NT2/D1 (cell line): ENCODE measurements around the gene PTPN9.
"Not testable (repeated sequence)": the region's sequence is repeated elsewhere in the genome, so short reads cannot be mapped to it uniquely, and the experiment has no call there.

Source experiments
- DNase-seq: peaks from one replicate; pipeline ENCODE4 v3.0.0-alpha.2; 2011; ENCODE audit warnings: low read depth, low spot score
- H3K27me3 ChIP-seq: 2 replicates; pipeline ENCODE4 v1.6.0; 2011; ENCODE audit warnings: mild to moderate bottlenecking; ENCODE audit not compliant: insufficient read length, insufficient read depth
- H3K36me3 ChIP-seq: 2 replicates; pipeline ENCODE4 v1.6.1; 2011; ENCODE audit warnings: mild to moderate bottlenecking, low read length, mixed read lengths; ENCODE audit not compliant: insufficient read depth, insufficient read length
- H3K4me1 ChIP-seq: 2 replicates; pipeline ENCODE4 v1.5.1; 2011; ENCODE audit not compliant: insufficient read depth, insufficient read length
- H3K4me3 ChIP-seq: 2 replicates; pipeline ENCODE4 v1.5.1; 2011; ENCODE audit warnings: low read depth; ENCODE audit not compliant: insufficient read length
- H3K9ac ChIP-seq: 2 replicates; pipeline ENCODE4 v1.6.0; 2011; ENCODE audit warnings: low read depth; ENCODE audit not compliant: insufficient read length
- H3K9me3 ChIP-seq: 2 replicates; pipeline ENCODE4 v1.5.1; 2011; ENCODE audit warnings: mild to moderate bottlenecking, low read length; ENCODE audit not compliant: insufficient read depth
- SUZ12 ChIP-seq: IDR thresholded peaks from 2 replicates; pipeline ENCODE4 v1.6.1; 2011; ENCODE audit not compliant: insufficient read length, insufficient read depth; ENCODE audit errors: extremely low read depth
- YY1 ChIP-seq: IDR thresholded peaks from 2 replicates; pipeline ENCODE4 v1.6.1; 2011; ENCODE audit not compliant: insufficient read length, insufficient read depth
- ZNF274 ChIP-seq: IDR thresholded peaks from 2 replicates; pipeline ENCODE4 v1.6.1; 2011; ENCODE audit warnings: mild to moderate bottlenecking, low read depth, low read length

PTPN9 gene

GRCh38 chr15:75578173-75578947 is 755 bp downstream of the PTPN9 start:
- peaks cover 5% of the 10 kb centered on the region for H3K4me1 ChIP-seq
- DNase-seq = no peak
- H3K27me3 ChIP-seq = no peaks in the 10 kb centered on the region
- TF ChIP-seq SUZ12 = no peak
- TF ChIP-seq ZNF274 = no peak
- TF ChIP-seq YY1 = no peak
- peaks cover 3% of the 10 kb centered on the region for H3K36me3 ChIP-seq
- no peaks in the 10 kb centered on the region for H3K9me3 ChIP-seq
- peak overlapping the region; percentile 93 for H3K9ac ChIP-seq
- H3K4me3 ChIP-seq = peak overlapping the region; percentile 91

DNA sequence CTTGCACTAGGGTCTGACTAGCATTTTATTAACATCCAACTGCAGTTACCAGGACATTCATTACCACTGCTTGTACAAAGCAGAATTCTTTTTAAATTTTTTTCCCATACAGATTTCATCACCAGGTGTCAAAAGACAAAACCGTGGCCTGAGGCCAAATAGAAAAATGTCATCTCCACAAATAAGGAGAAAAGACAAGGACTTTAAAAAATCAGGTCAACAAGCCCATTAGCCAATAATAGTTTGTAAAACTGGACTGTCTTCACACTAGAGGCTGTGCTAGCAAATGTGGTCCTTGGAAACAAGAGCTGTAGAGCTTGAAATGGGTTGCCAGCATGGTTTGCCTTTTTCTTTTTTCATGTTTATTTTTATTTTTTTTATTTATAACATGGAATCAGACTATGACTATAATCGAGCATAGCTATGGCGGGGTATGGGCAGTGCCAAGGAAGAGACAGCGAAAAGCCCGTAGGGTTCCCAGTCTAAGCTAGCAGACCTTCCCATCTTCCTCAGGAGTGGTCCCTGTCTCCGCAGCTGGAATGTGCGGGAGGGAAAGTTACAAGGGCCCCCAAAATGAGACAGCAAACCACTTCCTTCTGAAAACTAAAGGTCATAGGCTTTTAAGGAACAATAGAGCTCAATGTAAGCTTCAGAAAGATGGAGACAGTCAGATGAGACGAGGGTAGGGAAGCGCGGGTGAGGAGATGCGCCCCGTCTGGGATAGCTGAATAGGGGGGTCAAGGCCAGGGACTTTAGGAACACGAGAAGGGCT is 1.5 kb downstream of the PTPN9 start:
- Histone ChIP-seq H3K4me3 (peak overlapping the region; percentile 91), H3K9ac (peak overlapping the region; percentile 93), H3K4me1 (peaks cover 7% of the 10 kb centered on the region), H3K9me3 (no peaks in the 10 kb centered on the region), H3K27me3 (no peaks in the 10 kb centered on the region), H3K36me3 (peaks cover 3% of the 10 kb centered on the region)
- DNase-seq = no peak
- no peak for TF ChIP-seq YY1
- no peak for TF ChIP-seq ZNF274
- no peak for TF ChIP-seq SUZ12

GRCh38 chr15:75573648-75574384 is 5.3 kb downstream of the PTPN9 start:
- H3K36me3 ChIP-seq = peaks cover 27% of the 10 kb centered on the region
- no peak overlapping the region for H3K9ac ChIP-seq
- no peak overlapping the region for H3K4me3 ChIP-seq
- H3K9me3 ChIP-seq = no peaks in the 10 kb centered on the region
- peaks cover 5% of the 10 kb centered on the region for H3K4me1 ChIP-seq
- DNase-seq = no peak
- H3K27me3 ChIP-seq = no peaks in the 10 kb centered on the region
- TF ChIP-seq YY1 (no peak), ZNF274 (no peak)

GRCh38 chr15:75570126-75570845 is 8.8 kb downstream of the PTPN9 start:
- Histone ChIP-seq H3K4me3 (no peak overlapping the region), H3K4me1 (peaks cover 5% of the 10 kb centered on the region), H3K27me3 (no peaks in the 10 kb centered on the region), H3K36me3 (peaks cover 23% of the 10 kb centered on the region), H3K9me3 (no peaks in the 10 kb centered on the region), H3K9ac (no peak overlapping the region)
- no peak for DNase-seq
- TF ChIP-seq SUZ12 = no peak
- TF ChIP-seq ZNF274 = no peak
- no peak for TF ChIP-seq YY1

DNA sequence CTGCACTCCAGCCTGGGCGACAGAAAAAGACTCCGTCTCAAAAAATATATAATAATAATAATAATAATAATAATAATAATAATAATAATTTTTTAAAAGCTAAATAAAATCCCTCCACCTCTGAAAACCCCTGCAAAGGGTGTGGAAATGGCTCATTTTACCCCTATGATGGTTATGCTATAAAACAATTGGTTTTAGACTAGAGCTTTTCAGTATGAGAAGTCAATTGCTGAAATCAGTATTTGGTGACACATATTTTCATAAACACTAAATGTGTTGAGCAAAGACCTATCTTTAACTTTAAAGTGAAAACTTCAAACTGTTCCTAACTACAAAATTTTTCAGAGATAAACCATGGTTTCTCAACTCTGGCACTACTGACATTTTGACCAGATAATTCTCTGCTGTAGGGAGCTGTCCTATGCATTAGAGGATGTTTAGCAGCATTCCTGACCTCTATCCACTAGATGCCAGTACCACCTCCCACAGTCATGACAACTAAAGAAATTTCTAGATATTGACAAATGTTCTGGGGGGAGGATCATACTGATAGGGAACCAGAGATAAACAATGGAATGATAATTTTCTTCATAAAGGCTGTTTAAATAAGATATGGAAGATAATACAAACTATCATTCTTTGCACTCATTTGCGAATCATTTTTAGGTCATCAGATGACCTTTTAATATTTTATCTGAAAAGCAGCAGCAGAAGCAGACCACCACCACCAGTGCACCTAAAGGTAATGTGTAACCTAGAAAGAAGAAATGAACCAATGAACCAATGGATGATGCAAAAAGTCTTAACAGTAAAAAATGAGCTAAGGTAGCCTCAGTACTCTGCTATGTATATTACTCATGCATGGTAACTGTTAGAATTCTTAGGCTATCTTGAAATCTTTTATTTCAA is 13.8 kb downstream of the PTPN9 start:
- H3K4me1 ChIP-seq = no peaks in the 10 kb centered on the region
- H3K36me3 ChIP-seq = peaks cover 7% of the 10 kb centered on the region
- no peak overlapping the region for H3K9ac ChIP-seq
- TF ChIP-seq ZNF274 (no peak), YY1 (no peak), SUZ12 (no peak)
- H3K9me3 ChIP-seq = no peaks in the 10 kb centered on the region
- H3K27me3 ChIP-seq = no peaks in the 10 kb centered on the region
- DNase-seq = no peak
- no peak overlapping the region for H3K4me3 ChIP-seq

GRCh38 chr15:75561888-75562287 is 17.2 kb downstream of the PTPN9 start:
- H3K4me3 ChIP-seq = no peak overlapping the region
- H3K9ac ChIP-seq = no peak overlapping the region
- H3K9me3 ChIP-seq = no peaks in the 10 kb centered on the region; the same call in 1 of the 2 replicates
- H3K36me3 ChIP-seq = peaks cover under 1% of the 10 kb centered on the region
- H3K27me3 ChIP-seq = no peaks in the 10 kb centered on the region
- TF ChIP-seq SUZ12 (no peak), YY1 (no peak), ZNF274 (no peak)
- no peaks in the 10 kb centered on the region for H3K4me1 ChIP-seq
- no peak for DNase-seq

- not testable (repeated sequence) for H3K4me3 ChIP-seq, H3K27me3 ChIP-seq, H3K9me3 ChIP-seq, H3K36me3 ChIP-seq, H3K9ac ChIP-seq, DNase-seq, H3K4me1 ChIP-seq
Measured at GRCh38 chr15:75559360-75559759, 19.8 kb downstream of the PTPN9 start.

DNA sequence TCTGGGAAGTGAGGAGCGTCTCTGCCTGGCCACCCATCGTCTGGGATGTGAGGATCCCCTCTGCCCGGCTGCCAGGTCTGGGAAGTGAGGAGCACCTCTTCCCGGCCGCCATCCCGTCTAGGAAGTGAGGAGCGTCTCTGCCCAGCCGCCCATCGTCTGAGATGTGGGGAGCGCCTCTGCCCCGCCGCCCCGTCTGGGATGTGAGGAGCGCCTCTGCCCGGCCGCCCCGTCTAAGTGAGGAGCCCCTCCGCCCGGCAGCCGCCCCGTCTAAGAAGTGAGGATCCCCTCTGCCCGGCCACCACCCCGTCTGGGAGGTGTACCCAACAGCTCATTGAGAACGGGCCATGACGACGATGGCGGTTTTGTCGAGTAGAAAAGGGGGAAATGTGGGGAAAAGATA is 20.2 kb downstream of the PTPN9 start:
- DNase-seq, H3K9ac ChIP-seq, H3K27me3 ChIP-seq, H3K4me1 ChIP-seq, H3K36me3 ChIP-seq, H3K9me3 ChIP-seq, H3K4me3 ChIP-seq: not testable (repeated sequence)
